ENCODE measurements around the gene NKD1.

Gene NKD1

GRCh38 chr16:50515218-50515617 lies 33.0 kb upstream of the NKD1 start:
- TF ChIP-seq, protein P1, sequence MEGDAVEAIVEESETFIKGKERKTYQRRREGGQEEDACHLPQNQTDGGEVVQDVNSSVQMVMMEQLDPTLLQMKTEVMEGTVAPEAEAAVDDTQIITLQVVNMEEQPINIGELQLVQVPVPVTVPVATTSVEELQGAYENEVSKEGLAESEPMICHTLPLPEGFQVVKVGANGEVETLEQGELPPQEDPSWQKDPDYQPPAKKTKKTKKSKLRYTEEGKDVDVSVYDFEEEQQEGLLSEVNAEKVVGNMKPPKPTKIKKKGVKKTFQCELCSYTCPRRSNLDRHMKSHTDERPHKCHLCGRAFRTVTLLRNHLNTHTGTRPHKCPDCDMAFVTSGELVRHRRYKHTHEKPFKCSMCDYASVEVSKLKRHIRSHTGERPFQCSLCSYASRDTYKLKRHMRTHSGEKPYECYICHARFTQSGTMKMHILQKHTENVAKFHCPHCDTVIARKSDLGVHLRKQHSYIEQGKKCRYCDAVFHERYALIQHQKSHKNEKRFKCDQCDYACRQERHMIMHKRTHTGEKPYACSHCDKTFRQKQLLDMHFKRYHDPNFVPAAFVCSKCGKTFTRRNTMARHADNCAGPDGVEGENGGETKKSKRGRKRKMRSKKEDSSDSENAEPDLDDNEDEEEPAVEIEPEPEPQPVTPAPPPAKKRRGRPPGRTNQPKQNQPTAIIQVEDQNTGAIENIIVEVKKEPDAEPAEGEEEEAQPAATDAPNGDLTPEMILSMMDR (IDR thresholded peaks at IDR 0.05; ENCODE audit: insufficient read depth, low read depth, low read length, missing control alignments), result no peak
- no peak for DNase-seq (ENCODE audit: low read depth)

DNA sequence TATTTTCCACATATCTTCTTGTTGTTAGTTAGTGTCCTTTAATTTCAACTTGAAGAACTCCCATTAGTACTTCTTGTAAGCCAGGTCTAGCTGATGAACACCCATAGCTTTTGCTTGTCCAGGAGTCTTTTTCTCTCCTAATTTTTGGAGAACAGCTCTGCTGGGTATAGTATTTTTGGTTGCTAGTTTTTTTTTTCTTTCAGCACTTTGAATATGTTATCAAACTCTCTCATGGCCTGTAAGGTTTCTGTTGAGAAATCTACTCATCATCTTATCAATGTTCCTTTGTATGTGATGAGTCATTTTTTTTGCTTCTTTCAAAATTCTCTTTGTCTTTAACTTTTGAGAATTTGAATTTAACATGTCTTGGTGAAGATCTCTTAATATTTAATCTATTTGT lies 31.8 kb upstream of the NKD1 start:
- TF ChIP-seq, protein P1 (IDR thresholded peaks at IDR 0.05; ENCODE audit: insufficient read depth, low read depth, low read length, missing control alignments), result no peak
- H3K4me3 ChIP-seq (ENCODE audit: low read length), result no peak overlapping the region
- DNase-seq (ENCODE audit: low read depth), result no peak

More at GRCh38 chr16:50515218-50515617, 33.0 kb upstream of the NKD1 start:
- no peak overlapping the region for H3K4me3 ChIP-seq (ENCODE audit: low read length)

GRCh38 chr16:50516890-50517289 lies 31.3 kb upstream of the NKD1 start:
- H3K4me3 ChIP-seq (ENCODE audit: low read length), result no peak overlapping the region
- TF ChIP-seq, protein P1 (IDR thresholded peaks at IDR 0.05; ENCODE audit: insufficient read depth, low read depth, low read length, missing control alignments), result no peak
- DNase-seq (ENCODE audit: low read depth), result no peak

- TF ChIP-seq, protein P1 (IDR thresholded peaks at IDR 0.05; ENCODE audit: insufficient read depth, low read depth, low read length, missing control alignments), result no peak
- no peak overlapping the region for H3K4me3 ChIP-seq (ENCODE audit: low read length)
- DNase-seq (ENCODE audit: low read depth), result no peak
Measured at GRCh38 chr16:50517450-50518252, 30.5 kb upstream of the NKD1 start.

- H3K4me3 ChIP-seq (ENCODE audit: low read length), result no peak overlapping the region
- TF ChIP-seq, protein P1 (IDR thresholded peaks at IDR 0.05; ENCODE audit: insufficient read depth, low read depth, low read length, missing control alignments), result no peak
- no peak for DNase-seq (ENCODE audit: low read depth)
Measured at GRCh38 chr16:50519001-50519400, 29.2 kb upstream of the NKD1 start.

GRCh38 chr16:50519602-50520001 lies 28.6 kb upstream of the NKD1 start:
- TF ChIP-seq, protein P1 (IDR thresholded peaks at IDR 0.05; ENCODE audit: insufficient read depth, low read depth, low read length, missing control alignments), result no peak
- no peak for DNase-seq (ENCODE audit: low read depth)

More at GRCh38 chr16:50519602-50520001, 28.6 kb upstream of the NKD1 start:
- H3K4me3 ChIP-seq (ENCODE audit: low read length), result no peak overlapping the region

Measured in epithelial cell of esophagus (primary cell).